ENCODE data around the gene GIPC2.
"Not testable (repeated sequence)": the region's sequence is repeated elsewhere in the genome, so short reads cannot be mapped to it uniquely, and the experiment has no call there.

The GIPC2 gene

GRCh38 chr1:78038071-78038470, 7.7 kb upstream of the GIPC2 start:
- FAIRE-seq = no peak

GRCh38 chr1:78038491-78038939, 7.3 kb upstream of the GIPC2 start:
- no peak for FAIRE-seq

DNA sequence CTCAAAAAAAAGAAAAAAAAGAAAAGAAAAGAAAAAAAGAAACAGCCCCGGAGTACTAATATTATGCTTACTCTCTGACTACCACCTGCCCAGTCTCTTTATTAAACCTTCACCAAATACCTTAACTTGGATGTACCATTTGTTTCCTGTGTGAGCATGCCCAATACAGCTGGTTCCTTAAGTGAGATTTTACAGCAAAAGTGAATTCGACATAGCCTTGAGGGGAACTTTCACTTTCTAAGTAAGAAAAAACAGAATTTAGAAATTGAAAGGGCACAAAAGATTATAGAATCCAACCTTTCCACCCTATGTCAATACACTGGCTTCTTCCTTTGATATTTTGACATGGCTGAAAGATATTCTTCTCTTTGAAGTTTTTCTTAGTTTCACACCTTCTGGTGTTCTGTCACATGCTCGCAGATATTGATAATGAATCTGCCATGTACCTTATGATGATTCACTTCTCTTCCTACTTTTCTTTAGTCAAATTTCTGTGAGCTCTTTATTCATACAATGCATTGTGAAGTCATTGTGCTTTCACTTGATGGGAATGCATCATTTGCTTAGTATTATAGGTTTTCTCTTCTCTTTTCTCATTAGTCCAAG, 5.2 kb upstream of the GIPC2 start:
- FAIRE-seq = no peak

- no peak for FAIRE-seq
These were observed 2.3 kb upstream of the GIPC2 start for GRCh38 chr1:78043436-78043835.

GRCh38 chr1:78044796-78045562, 787 bp upstream of the GIPC2 start:
- FAIRE-seq = no peak

- FAIRE-seq = no peak
These were observed 222 bp upstream of the GIPC2 start for GRCh38 chr1:78045563-78045925.

- FAIRE-seq = no peak
These were observed 1.3 kb downstream of the GIPC2 start for GRCh38 chr1:78047106-78047505.

- FAIRE-seq = no peak
These were observed 1.9 kb downstream of the GIPC2 start for GRCh38 chr1:78047631-78048030.

DNA sequence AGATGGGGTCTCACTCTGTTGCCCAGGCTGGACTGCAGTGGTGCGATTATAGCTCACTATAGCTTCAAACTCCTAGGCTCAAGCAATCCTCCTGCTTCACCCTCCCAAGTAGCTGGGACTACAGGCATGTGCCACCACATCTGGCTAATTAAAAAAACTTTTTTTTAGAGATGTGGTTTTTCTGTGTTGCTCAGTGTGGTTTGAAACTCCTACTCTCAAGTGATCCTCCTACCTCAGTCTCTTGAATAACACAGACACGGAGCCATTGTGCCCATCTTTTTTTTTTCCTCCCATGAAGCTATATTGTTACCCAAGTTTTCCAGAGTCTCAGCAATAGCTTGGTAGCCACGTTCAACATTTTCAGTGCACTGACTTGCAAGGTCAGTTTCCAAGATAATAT, 2.7 kb downstream of the GIPC2 start:
- no peak for FAIRE-seq

DNA sequence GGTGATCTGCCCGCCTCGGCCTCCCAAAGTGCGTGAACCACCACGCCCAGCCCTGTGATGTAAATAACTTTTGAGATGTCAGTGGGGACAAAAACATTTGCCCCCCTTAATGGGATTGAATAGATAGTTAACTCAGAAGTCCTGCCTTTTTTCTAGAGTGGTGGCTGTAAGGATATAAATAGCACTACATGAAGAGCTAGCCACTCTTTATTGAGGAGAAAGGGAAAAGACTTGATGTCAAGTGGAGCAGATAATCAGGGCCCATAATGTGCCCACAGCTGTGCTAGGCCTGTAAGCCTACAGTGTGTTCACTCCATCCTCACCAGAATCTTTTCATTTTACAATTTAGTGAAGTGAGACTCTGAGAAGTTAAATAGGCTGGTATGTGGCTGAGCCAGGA, 3.6 kb downstream of the GIPC2 start:
- FAIRE-seq = no peak

DNA sequence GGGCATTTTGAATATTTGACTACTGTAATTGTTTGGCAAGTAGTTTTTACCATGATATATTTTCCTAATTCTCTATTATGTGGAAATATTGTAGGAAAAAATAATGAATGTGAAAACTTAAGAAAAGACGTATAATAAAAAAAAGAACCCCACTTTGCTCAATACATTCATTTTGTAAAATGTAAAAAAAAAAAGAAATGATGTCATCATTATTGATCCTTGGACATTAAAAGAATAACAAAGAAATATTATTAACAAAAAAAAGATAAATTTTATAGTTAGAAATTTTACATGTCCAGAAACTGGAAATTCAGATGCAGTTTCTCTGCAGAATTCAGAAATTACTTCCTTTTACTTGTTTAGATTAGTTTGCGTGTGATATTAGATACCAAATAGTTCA, 5.2 kb downstream of the GIPC2 start:
- FAIRE-seq = peak; percentile 52

GRCh38 chr1:78052685-78053405, 7.1 kb downstream of the GIPC2 start:
- no peak for FAIRE-seq

GRCh38 chr1:78053498-78053897, 7.7 kb downstream of the GIPC2 start:
- no peak for FAIRE-seq

DNA sequence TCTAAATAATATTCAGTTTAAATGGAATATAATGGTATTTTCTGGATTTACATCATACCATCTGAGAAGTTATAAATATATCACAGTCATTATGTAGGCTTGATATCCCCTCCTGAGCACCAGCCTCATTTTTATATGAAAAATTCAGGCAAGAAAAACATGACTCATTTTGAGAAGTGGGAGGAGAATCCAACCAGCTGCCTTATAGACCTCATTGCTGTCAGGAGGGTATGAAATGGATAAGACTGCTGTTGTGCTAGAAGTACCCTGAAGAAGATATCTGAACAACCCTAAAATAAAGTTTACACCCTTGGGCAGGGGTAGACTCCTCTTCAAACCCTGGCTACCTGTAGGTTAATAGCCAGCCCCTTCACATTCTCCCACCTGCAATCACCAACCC, 8.8 kb downstream of the GIPC2 start:
- no peak for FAIRE-seq

GRCh38 chr1:78054972-78055371, 9.2 kb downstream of the GIPC2 start:
- no peak for FAIRE-seq

- no peak for FAIRE-seq
These were observed 9.9 kb downstream of the GIPC2 start for GRCh38 chr1:78055565-78056132.

DNA sequence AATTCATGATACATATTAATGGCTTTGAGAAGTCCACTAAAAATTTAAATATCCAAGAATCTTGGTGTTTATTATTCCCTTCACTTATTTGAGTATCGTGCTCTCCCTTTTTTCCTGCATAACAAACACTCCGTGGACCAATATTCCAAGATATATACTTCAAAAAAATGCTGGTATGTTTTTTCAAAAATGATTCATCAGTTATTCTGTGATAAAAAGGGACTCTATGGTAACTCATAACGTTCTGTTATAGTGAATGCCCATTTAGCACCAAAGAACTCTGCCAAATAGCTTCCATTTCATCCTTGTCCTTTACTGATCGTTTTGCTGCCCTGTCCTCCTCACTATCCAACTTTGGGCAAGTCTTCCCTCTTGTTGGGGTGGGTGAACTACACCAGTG, 12.9 kb downstream of the GIPC2 start:
- no peak for FAIRE-seq

- FAIRE-seq = no peak
These were observed 15.2 kb downstream of the GIPC2 start for GRCh38 chr1:78060857-78061563.

DNA sequence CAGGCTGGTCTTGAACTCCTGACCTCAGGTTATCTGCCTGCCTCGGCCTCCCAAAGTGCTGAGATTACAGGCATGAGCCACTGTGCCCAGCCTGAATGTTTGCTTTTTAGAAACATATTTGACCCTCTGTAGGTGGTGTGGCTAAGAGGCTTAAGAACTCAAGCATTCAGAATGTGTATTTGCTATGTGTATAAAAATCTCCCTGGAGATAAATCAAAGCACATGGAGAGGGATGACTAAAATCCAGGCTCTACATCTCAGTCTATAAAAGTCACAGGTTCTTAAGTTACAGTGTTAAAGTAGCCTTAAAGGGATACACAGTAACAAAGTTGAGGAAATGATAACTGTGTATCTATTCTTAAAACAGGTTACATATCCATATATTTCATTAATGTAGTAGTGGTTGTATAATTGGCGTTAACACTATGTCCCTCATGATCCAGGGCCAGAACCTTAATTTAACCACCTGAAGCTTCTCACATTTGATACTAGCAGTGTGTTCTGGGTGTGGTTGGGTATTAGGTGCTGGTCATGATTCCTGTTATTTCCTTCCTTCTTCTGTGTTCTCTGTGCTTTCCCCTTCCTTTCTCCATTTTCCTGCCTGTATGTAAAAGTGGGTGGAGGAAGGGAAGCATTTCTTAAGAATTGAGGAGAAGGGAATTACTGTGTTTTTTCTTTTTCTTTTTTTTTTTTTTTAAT, 16.2 kb downstream of the GIPC2 start:
- no peak for FAIRE-seq

GRCh38 chr1:78064886-78065285, 19.1 kb downstream of the GIPC2 start:
- not testable (repeated sequence) for FAIRE-seq

GRCh38 chr1:78068681-78069283, 23.0 kb downstream of the GIPC2 start:
- no peak for FAIRE-seq

GRCh38 chr1:78069784-78070183, 24.0 kb downstream of the GIPC2 start:
- no peak for FAIRE-seq
